Nephron progenitor cell (in vitro differentiated cells): ENCODE measurements around the gene GRIA1.

Experiments
- DNase-seq: peaks from one replicate; pipeline ENCODE4 v3.0.0; 2021
- H3K27ac Mint-ChIP-seq: 2 replicates; pipeline ENCODE4 v1.8.0; 2021; ENCODE audit warnings: mild to moderate bottlenecking, moderate library complexity, mixed read lengths
- H3K27me3 Mint-ChIP-seq: 2 replicates; pipeline ENCODE4 v1.8.0; 2021; ENCODE audit warnings: mild to moderate bottlenecking, low read depth, mixed read lengths; ENCODE audit not compliant: poor library complexity
- H3K36me3 Mint-ChIP-seq: 2 replicates; pipeline ENCODE4 v1.8.0; 2021; ENCODE audit warnings: low read depth, mixed read lengths
- H3K4me1 Mint-ChIP-seq: 2 replicates; pipeline ENCODE4 v1.8.0; 2021; ENCODE audit warnings: mixed read lengths
- H3K4me3 Mint-ChIP-seq: 2 replicates; pipeline ENCODE4 v1.8.0; 2021; ENCODE audit warnings: mild to moderate bottlenecking, moderate library complexity, mixed read lengths
- H3K9me3 Mint-ChIP-seq: 2 replicates; pipeline ENCODE4 v1.8.0; 2021; ENCODE audit warnings: mild to moderate bottlenecking, moderate library complexity, mixed read lengths
- TF ChIP-seq, protein P1 (sequence below): fragments of 200-600 bp; sonication (generic); IDR thresholded peaks from 2 replicates; pipeline ENCODE4 v1.5.0; 2021; ENCODE audit warnings: antibody characterized with exemption

GRIA1 gene

DNA sequence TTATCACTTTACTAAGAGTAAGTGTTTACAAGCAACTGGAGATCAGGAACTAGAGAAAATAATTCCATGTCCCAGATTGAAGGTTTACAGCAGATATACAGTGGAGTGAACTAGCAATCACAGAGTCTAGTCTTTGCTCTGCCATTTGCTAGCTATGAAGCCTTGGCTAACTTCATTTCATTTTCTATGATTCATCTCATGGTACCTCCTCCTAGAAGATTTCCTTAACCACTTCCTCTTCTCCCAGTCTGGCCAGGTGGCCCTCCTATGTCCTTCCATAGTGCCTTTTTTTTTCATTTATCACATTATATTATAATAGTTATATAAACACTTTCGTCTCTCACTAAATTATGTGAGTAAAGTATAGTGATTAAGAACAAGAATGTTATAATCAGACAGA is 52.1 kb downstream of the GRIA1 start:
- Mint-ChIP-seq H3K27me3 (no peaks in the 10 kb centered on the region), H3K9me3 (no peaks in the 10 kb centered on the region), H3K4me1 (no peaks in the 10 kb centered on the region), H3K36me3 (peaks cover 7% of the 10 kb centered on the region), H3K27ac (no peak overlapping the region), H3K4me3 (no peak overlapping the region)
- TF ChIP-seq, protein P1, sequence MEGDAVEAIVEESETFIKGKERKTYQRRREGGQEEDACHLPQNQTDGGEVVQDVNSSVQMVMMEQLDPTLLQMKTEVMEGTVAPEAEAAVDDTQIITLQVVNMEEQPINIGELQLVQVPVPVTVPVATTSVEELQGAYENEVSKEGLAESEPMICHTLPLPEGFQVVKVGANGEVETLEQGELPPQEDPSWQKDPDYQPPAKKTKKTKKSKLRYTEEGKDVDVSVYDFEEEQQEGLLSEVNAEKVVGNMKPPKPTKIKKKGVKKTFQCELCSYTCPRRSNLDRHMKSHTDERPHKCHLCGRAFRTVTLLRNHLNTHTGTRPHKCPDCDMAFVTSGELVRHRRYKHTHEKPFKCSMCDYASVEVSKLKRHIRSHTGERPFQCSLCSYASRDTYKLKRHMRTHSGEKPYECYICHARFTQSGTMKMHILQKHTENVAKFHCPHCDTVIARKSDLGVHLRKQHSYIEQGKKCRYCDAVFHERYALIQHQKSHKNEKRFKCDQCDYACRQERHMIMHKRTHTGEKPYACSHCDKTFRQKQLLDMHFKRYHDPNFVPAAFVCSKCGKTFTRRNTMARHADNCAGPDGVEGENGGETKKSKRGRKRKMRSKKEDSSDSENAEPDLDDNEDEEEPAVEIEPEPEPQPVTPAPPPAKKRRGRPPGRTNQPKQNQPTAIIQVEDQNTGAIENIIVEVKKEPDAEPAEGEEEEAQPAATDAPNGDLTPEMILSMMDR, result no peak
- DNase-seq, result no peak

DNA sequence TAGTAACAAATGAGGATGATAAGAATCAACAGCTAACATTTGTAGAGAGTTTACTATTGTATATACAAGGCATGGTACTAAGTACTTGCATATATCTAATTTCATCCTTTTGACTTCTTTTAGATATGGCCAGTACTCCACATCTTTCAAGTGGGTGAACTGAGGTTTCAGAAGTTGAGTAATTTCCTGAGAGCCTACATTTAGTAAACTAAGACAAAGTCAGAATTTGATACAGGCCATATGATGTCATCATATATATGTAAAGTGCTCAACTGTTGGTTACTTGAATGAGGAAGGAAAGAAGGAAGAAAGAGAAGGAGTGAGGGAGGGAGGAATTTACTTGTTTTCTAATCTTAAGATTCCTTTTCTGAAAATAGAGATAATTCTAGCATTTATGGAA is 52.8 kb downstream of the GRIA1 start:
- H3K27ac Mint-ChIP-seq, result no peak overlapping the region
- DNase-seq, result no peak
- H3K4me1 Mint-ChIP-seq, result no peaks in the 10 kb centered on the region
- no peak overlapping the region for H3K4me3 Mint-ChIP-seq
- peaks cover 7% of the 10 kb centered on the region for H3K36me3 Mint-ChIP-seq
- H3K9me3 Mint-ChIP-seq, result no peaks in the 10 kb centered on the region
- TF ChIP-seq, protein P1, result no peak
- no peaks in the 10 kb centered on the region for H3K27me3 Mint-ChIP-seq

DNA sequence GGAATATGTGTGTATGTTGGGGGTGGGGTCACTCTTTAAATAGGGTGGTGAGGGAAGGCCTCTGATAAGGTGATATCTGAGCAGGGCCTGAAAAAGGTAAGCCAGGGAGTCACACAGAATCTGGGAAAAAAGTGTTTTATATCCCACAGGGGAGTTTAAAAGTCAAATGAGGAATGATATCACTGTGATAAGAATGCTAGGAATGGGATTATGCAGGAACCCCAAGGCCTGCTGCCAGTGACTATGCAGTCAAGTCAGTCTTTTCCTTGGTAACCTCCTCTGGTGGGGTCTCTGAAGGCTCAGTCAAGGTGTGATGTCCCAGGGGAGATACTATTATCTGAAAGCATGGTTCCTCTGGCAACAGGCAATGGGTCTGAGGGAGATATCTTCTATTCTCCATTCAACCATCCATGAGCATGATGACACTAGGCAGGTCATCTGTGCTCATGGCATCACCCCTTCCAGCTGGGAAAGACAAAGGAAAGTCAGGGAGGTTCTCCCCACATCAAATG is 53.5 kb downstream of the GRIA1 start:
- Mint-ChIP-seq H3K4me1 (no peaks in the 10 kb centered on the region), H3K27me3 (no peaks in the 10 kb centered on the region), H3K9me3 (no peaks in the 10 kb centered on the region), H3K36me3 (peaks cover 7% of the 10 kb centered on the region), H3K4me3 (no peak overlapping the region), H3K27ac (no peak overlapping the region)
- no peak for DNase-seq
- TF ChIP-seq, protein P1, result no peak

DNA sequence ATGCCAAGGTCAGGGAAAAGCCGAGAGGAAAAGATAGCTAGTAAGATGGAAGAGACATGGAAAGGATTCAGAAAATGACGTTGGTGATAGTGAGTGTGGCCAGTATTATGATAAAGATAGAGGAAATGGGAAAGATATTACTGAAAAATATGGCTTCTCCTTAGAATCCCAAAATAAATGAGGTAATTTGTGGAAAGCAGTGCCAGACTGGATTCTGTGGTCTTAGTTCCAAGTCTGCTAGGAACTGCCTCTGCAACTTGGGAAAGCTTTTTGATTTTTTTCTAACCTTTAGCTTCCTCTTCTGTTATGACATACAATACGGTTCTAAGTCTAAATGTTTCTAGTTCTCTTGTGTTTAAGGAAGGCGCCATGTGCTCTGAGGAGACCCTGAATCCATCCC is 54.2 kb downstream of the GRIA1 start:
- TF ChIP-seq, protein P1, result no peak
- H3K27ac Mint-ChIP-seq, result no peak overlapping the region
- H3K27me3 Mint-ChIP-seq, result no peaks in the 10 kb centered on the region
- no peak overlapping the region for H3K4me3 Mint-ChIP-seq
- peaks cover 7% of the 10 kb centered on the region for H3K36me3 Mint-ChIP-seq
- no peak for DNase-seq
- no peaks in the 10 kb centered on the region for H3K9me3 Mint-ChIP-seq
- no peaks in the 10 kb centered on the region for H3K4me1 Mint-ChIP-seq

DNA sequence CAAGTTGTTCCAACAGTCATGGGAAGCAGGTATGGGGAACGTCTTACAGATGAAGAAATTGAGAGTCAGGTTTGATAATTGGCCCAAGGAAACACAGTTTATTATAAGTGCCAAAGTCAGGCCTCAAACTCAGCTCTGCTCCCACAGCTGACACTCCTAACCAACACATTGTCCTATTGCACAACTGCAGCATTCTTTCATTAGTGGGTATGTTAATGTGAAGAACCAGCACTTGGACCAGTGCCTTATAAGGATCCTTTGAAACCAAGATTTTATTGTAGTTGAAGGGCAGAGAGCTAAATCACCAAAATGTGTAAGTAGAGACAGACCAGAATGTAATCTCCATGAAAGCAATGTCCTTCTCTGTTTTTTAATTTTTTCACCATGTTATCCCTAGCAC is 56.1 kb downstream of the GRIA1 start:
- Mint-ChIP-seq H3K9me3 (no peaks in the 10 kb centered on the region), H3K27ac (no peak overlapping the region), H3K4me1 (peaks cover 6% of the 10 kb centered on the region), H3K27me3 (peaks cover 1% of the 10 kb centered on the region), H3K36me3 (peaks cover 7% of the 10 kb centered on the region), H3K4me3 (no peak overlapping the region)
- TF ChIP-seq, protein P1, result no peak
- DNase-seq, result no peak

DNA sequence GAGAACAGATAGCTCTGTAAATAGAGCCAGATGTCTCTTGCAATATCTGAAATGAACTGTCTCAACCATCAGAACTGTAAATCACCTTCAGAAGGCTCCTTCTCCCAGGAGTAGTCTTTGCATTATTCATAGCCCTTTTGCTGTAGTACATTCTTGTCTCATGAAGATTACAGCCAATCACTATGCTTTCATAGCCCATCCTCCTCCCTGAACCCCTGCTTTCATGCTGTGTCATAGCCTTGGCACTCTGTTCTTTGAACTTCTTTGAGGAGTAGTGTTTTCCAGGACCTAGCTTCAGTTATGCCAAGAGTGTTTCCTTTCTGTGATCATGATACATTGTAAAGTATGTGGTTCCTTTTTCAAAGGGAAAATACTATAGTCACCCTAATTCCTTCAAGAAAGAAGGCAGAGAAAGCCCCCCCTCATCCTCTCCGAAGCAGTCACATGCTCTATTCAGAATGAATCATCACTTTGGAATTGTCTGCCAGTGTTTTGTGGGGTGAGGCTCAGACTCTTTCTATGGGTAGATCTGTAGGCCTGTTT is 61.1 kb downstream of the GRIA1 start:
- no peak for DNase-seq
- Mint-ChIP-seq H3K4me3 (no peak overlapping the region), H3K27me3 (peaks cover 4% of the 10 kb centered on the region), H3K4me1 (peaks cover 13% of the 10 kb centered on the region), H3K9me3 (no peaks in the 10 kb centered on the region), H3K27ac (peak overlapping the region; percentile 73), H3K36me3 (no peaks in the 10 kb centered on the region)
- TF ChIP-seq, protein P1, result no peak
